ENCODE measurements around the gene CCDC50.
A peak's percentile ranks its signal among the peaks of the same experiment; 100 is the strongest.

CCDC50 gene

DNA sequence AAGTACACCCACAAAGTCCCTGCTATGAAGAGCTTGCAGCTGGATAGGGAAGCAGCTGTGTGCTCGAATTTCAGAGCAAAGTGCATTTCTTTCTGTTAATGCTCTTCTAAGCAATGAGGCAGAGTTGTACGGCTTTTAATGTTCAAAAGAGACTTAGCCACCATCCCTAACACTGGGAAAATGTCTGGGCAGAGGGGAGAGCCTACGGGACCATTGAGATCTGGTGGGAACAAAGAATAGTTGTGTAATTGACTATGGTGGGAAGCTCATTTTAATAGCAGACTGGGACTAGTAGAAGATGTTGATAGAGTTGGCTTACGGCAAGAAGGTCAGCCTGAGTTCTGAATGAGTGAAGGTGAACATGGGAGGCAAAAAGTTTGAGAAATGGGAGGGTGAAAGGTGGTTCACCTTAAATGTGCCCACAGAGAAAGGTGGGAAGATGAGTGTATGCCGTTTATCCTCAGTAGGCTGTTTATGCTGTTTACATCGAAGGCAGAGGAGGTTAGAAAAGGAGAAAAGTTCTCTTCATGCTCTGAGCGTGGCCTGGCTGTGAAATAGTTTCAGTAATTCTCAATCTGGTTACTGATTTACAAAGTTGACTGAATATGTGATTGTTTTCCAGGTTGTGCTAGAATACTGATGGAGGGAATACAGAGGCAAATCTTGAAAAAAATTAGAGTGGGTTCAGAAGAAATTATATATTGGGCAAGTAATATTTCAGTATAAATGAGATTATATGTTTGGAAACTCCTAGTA is 24.0 kb downstream of the CCDC50 start:
- DNase-seq (ENCODE audit: low read depth in 2 of 2), result no peak
- no peak overlapping the region for H3K4me3 ChIP-seq (replicated peaks in 1 of 2; ENCODE audit: low read depth in 2 of 2, low read length in 2 of 2)
- TF ChIP-seq, protein P1, sequence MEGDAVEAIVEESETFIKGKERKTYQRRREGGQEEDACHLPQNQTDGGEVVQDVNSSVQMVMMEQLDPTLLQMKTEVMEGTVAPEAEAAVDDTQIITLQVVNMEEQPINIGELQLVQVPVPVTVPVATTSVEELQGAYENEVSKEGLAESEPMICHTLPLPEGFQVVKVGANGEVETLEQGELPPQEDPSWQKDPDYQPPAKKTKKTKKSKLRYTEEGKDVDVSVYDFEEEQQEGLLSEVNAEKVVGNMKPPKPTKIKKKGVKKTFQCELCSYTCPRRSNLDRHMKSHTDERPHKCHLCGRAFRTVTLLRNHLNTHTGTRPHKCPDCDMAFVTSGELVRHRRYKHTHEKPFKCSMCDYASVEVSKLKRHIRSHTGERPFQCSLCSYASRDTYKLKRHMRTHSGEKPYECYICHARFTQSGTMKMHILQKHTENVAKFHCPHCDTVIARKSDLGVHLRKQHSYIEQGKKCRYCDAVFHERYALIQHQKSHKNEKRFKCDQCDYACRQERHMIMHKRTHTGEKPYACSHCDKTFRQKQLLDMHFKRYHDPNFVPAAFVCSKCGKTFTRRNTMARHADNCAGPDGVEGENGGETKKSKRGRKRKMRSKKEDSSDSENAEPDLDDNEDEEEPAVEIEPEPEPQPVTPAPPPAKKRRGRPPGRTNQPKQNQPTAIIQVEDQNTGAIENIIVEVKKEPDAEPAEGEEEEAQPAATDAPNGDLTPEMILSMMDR (IDR thresholded peaks at IDR 0.05; ENCODE audit: low read depth, low read length), result no peak

- TF ChIP-seq, protein P1 (IDR thresholded peaks at IDR 0.05; ENCODE audit: low read depth, low read length), result no peak
- no peak for DNase-seq (ENCODE audit: low read depth in 2 of 2)
- no peak overlapping the region for H3K4me3 ChIP-seq (replicated peaks in 1 of 2; ENCODE audit: low read depth in 2 of 2, low read length in 2 of 2)
These were observed 26.2 kb downstream of the CCDC50 start for GRCh38 chr3:191355406-191355805.

DNA sequence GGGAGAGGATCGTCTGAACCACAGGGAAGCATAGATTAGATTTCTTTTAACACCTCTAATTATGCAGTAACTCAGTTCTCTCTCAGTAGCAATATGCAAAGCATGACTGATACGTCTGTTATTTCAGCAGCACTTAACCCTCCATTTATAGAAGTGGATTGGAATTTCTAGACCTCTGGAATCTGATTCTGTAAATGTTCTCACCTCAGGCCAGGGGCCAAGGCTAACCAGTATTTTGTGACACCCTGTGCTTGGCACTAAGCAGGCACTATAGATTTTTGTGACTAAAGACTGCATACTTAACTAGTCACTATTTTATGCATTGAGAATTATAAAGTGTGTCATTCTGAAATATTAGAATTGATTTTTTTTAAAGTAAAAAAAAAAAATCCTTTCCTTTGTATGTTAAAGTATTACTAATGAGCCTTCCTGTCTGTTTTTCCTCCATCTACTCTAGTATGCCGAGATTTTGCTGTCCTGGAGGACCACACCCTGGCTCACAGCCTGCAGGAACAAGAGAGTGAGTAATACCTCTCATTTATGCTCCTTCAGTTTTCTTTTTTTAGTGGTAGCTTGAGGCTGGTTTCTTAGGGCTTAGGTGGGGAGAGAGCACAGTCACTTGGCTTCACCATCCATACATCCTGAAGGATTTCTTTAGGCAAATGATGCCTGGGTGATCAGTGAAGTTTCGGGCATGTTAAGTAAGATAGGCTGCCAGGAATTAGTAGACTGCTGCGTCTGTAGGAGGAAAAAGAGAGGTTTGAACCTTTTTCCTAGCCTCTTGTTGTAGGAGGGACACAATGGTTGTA is 27.6 kb downstream of the CCDC50 start:
- TF ChIP-seq, protein P1 (IDR thresholded peaks at IDR 0.05; ENCODE audit: low read depth, low read length), result no peak
- DNase-seq (ENCODE audit: low read depth in 2 of 2), result peak; percentile 73 to 83
- no peak overlapping the region for H3K4me3 ChIP-seq (replicated peaks in 1 of 2; ENCODE audit: low read depth in 2 of 2, low read length in 2 of 2)

- TF ChIP-seq, protein P1 (IDR thresholded peaks at IDR 0.05; ENCODE audit: low read depth, low read length), result no peak
- DNase-seq (ENCODE audit: low read depth in 2 of 2), result no peak
- no peak overlapping the region for H3K4me3 ChIP-seq (replicated peaks in 1 of 2; ENCODE audit: low read depth in 2 of 2, low read length in 2 of 2)
These were observed 28.7 kb downstream of the CCDC50 start for GRCh38 chr3:191357909-191358308.

- DNase-seq (ENCODE audit: low read depth in 2 of 2), result no peak
- TF ChIP-seq, protein P1 (IDR thresholded peaks at IDR 0.05; ENCODE audit: low read depth, low read length), result no peak
- H3K4me3 ChIP-seq (replicated peaks in 1 of 2; ENCODE audit: low read depth in 2 of 2, low read length in 2 of 2), result no peak overlapping the region
These were observed 29.7 kb downstream of the CCDC50 start for GRCh38 chr3:191358929-191359328.

DNA sequence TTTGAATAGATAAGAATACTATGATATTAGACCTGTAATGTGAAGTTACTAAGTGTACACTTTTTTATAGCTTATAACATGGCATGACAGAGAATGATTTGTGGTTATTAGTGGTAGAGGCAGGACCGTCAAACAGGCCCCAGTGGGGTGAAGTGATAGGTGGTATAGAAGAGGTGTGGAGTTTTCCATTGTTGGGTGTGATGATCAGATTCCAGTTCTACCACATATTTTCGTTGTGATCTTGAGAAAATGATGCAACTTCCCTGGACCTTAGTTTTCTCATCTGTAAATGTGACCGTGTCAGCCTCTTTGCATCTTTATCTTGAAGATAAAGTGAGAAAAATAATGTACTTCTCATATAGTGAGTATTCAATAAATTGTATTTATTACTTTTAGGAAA is 31.4 kb downstream of the CCDC50 start:
- DNase-seq (ENCODE audit: low read depth in 2 of 2), result no peak
- TF ChIP-seq, protein P1 (IDR thresholded peaks at IDR 0.05; ENCODE audit: low read depth, low read length), result no peak
- H3K4me3 ChIP-seq (replicated peaks in 1 of 2; ENCODE audit: low read depth in 2 of 2, low read length in 2 of 2), result no peak overlapping the region
